HG02943 (cell line): ENCODE data around the gene RMDN3.

Source experiments
- ATAC-seq: cut with Tn5 transposase; IDR thresholded peaks from one replicate; pipeline ENCODE4 v1.9.1; 2021; ENCODE audit warnings: mild to moderate bottlenecking, low read depth, moderate library complexity; ENCODE audit not compliant: unreplicated experiment

Gene RMDN3

GRCh38 chr15:40773902-40774301, 18.8 kb upstream of the RMDN3 start:
- ATAC-seq = no peak

GRCh38 chr15:40773496-40773895, 18.4 kb upstream of the RMDN3 start:
- ATAC-seq = no peak

- no peak for ATAC-seq
Measured at GRCh38 chr15:40772014-40772413, 17.0 kb upstream of the RMDN3 start.

GRCh38 chr15:40771242-40771641, 16.2 kb upstream of the RMDN3 start:
- no peak for ATAC-seq

- no peak for ATAC-seq
Measured at GRCh38 chr15:40770147-40770721, 15.2 kb upstream of the RMDN3 start.

GRCh38 chr15:40769274-40770146, 14.5 kb upstream of the RMDN3 start, which contains the start of gene C15orf62:
C15orf62 (plus strand) TSS chr15:40769980; CDS start chr15:40770496, 516 bp downstream.
- no peak for ATAC-seq

GRCh38 chr15:40768521-40769273, 13.6 kb upstream of the RMDN3 start:
- ATAC-seq = no peak

GRCh38 chr15:40767838-40768500, 12.9 kb upstream of the RMDN3 start:
- ATAC-seq = no peak

GRCh38 chr15:40766906-40767837, 12.1 kb upstream of the RMDN3 start:
- ATAC-seq = no peak

GRCh38 chr15:40766194-40766815, 11.3 kb upstream of the RMDN3 start:
- ATAC-seq = no peak

GRCh38 chr15:40764629-40765103, 9.6 kb upstream of the RMDN3 start:
- ATAC-seq = no peak

- ATAC-seq = no peak
Measured at GRCh38 chr15:40763801-40764628, 9.0 kb upstream of the RMDN3 start, which contains the start of gene GCHFR. GCHFR (plus strand) TSS chr15:40764068; CDS start chr15:40764181, 113 bp downstream.

GRCh38 chr15:40762919-40763800, 8.1 kb upstream of the RMDN3 start:
- ATAC-seq = no peak

- ATAC-seq = no peak
Measured at GRCh38 chr15:40759961-40760360, 4.9 kb upstream of the RMDN3 start.

GRCh38 chr15:40756938-40757337, 1.9 kb upstream of the RMDN3 start:
- no peak for ATAC-seq

- no peak for ATAC-seq
Measured at GRCh38 chr15:40755812-40756208, 756 bp upstream of the RMDN3 start.

GRCh38 chr15:40754574-40754882, 526 bp downstream of the RMDN3 start:
- no peak for ATAC-seq
